Measurements from ENCODE around the gene MSMO1. TPM values are rescaled to one million over a fixed set of nuclear protein-coding genes. Genes with fewer than 3 reads are reported as not detected.

The MSMO1 gene
- total and polyA plus RNA-seq, 10 of the 15 experiments (the other 5 are each of a cell fraction or from before 2014, with no cell fraction given) = 63.6 to 168 (median 105) TPM

- TF ChIP-seq CEBPZ (IDR thresholded peaks at IDR 0.05; ENCODE audit: low read depth, low read length) = no peak
- TF ChIP-seq CBX5 (IDR thresholded peaks at IDR 0.05; ENCODE audit: low read depth) = no peak
- TF ChIP-seq SUZ12 (IDR thresholded peaks at IDR 0.05; ENCODE audit: unreplicated experiment) = no peak
- TF ChIP-seq NFYB (IDR thresholded peaks at IDR 0.05; ENCODE audit: insufficient read depth, low read depth, low read length) = no peak
- no peak for TF ChIP-seq CEBPB (IDR thresholded peaks at IDR 0.05; ENCODE audit: borderline replicate concordance in 1 of 2, low read depth in 2 of 2, low read length in 2 of 2)
- TF ChIP-seq RELB (IDR thresholded peaks at IDR 0.05; ENCODE audit: low read depth) = no peak
- TF ChIP-seq HDAC6 (IDR thresholded peaks at IDR 0.05; ENCODE audit: unreplicated experiment) = no peak
Observed at GRCh38 chr4:165309456-165309855, 18.0 kb upstream of the MSMO1 start (continued).

- DNase-seq (ENCODE audit: low read depth, low spot score) (no peak), FAIRE-seq (no peak), ATAC-seq (no peak)
- Histone ChIP-seq H2AFZ (ENCODE audit: control insufficient read depth, low read depth, low read length) (no peak overlapping the region), H3K4me1 (ENCODE audit: control insufficient read depth, insufficient read depth, low read length) (no peaks in the 10 kb centered on the region), H3K9ac (ENCODE audit: control insufficient read depth, insufficient read depth, low read length) (no peak overlapping the region), H3K79me2 (ENCODE audit: control insufficient read depth, insufficient read depth, low read length) (no peaks in the 10 kb centered on the region), H4K20me1 (ENCODE audit: control insufficient read depth, insufficient read depth) (no peaks in the 10 kb centered on the region), H3K27ac (ENCODE audit: control insufficient read depth, insufficient read depth) (no peak overlapping the region), H3K36me3 (ENCODE audit: control insufficient read depth in 2 of 2, insufficient read depth in 2 of 2, low read length in 1 of 2) (0 out of 4 replicates have a peak, but pooled peaks cover 0 to 2% of the 10 kb centered on the region in 2 experiments), H3K9me3 (replicated peaks; ENCODE audit: control insufficient read depth, insufficient read depth, low read length) (no peaks in the 10 kb centered on the region), H3K27me3 (replicated peaks in 1 of 2; ENCODE audit: control insufficient read depth in 2 of 2, insufficient read depth in 2 of 2, low read length in 1 of 2) (no peaks in the 10 kb centered on the region), H3K4me3 (no peak overlapping the region), H3K4me2 (ENCODE audit: control insufficient read depth, insufficient read depth) (no peak overlapping the region)
- ChIA-PET CTCF (no interaction called here), SMC1A (ENCODE audit: uncharacterized antibody, unreplicated experiment) (interaction anchor here (2.8 kb wide), 1 partner anchor 11 kb away, joined by 7 read pairs; no protein-coding TSS in a partner anchor), RAD21 (ENCODE audit: unreplicated experiment) (no interaction called here), POLR2A (no interaction called here)
- in situ Hi-C loops (cut with MboI) (no loop called here), intact Hi-C loops (cut with micrococcal nuclease; ENCODE audit: unreplicated experiment) (no loop called here)
- BruUV-seq (replicated peaks) = no TSS peak
- WGBS (ENCODE audit: insufficient coverage, insufficient replicate concordance, low lambda C conversion rate, missing lambda C conversion rate) = 97% methylated on average over 2 of the region's 2 CpGs
- no peak for TF ChIP-seq SUZ12 (IDR thresholded peaks at IDR 0.05; ENCODE audit: unreplicated experiment)
- no peak for TF ChIP-seq PRDM15 (CRISPR knock-in tag; IDR thresholded peaks at IDR 0.05)
- TF ChIP-seq HSF1 (IDR thresholded peaks at IDR 0.05; ENCODE audit: low read depth, low read length) = no peak
- TF ChIP-seq ELK1 (IDR thresholded peaks at IDR 0.05; ENCODE audit: low read depth, low read length) = no peak
Observed at GRCh38 chr4:165312506-165312905, 15.0 kb upstream of the MSMO1 start.

All from GM12878 (cell line).